GM19239 (cell line): ENCODE results near the gene GNAO1.
A peak's percentile ranks its signal among the peaks of the same experiment; 100 is the strongest.

Source experiments
- DNase-seq: peaks from one replicate; pipeline ENCODE4 v3.0.0; 2011; ENCODE audit warnings: low spot score; ENCODE audit not compliant: insufficient read length
- FAIRE-seq: peaks from 2 replicates; lab custom pipeline; 2011; peaks lifted over from hg19 to GRCh38; lab: Jason Lieb, UNC

The GNAO1 gene

DNA sequence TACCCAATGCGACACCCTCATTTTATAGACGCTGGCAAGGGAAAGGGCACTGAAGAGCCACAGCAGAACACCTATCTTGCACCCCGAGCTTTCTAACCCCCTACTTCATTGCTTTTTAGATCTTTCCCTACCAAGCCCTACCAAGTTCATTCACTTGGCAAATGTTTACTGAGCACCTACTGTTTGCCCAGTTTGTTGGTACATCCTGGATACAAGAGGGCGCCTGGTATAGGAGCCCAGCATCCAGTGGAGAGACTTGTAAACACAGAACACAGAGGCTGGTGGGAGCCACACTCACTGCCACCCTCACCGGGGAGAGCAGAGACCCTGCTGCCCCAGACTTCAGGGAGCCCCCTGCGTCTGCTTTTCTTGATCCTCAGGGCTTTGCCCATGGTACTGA, 112.6 kb downstream of the GNAO1 start:
- no peak for FAIRE-seq

GRCh38 chr16:56305956-56306565, 114.8 kb downstream of the GNAO1 start:
- FAIRE-seq (no peak), DNase-seq (no peak)

More for the DNA sequence above, 112.6 kb downstream of the GNAO1 start:
- DNase-seq, result no peak

- FAIRE-seq, result no peak
- no peak for DNase-seq
Measured at GRCh38 chr16:56306690-56307533, 115.6 kb downstream of the GNAO1 start.

- DNase-seq (no peak), FAIRE-seq (no peak)
Measured at GRCh38 chr16:56307534-56307873, 116.2 kb downstream of the GNAO1 start.

DNA sequence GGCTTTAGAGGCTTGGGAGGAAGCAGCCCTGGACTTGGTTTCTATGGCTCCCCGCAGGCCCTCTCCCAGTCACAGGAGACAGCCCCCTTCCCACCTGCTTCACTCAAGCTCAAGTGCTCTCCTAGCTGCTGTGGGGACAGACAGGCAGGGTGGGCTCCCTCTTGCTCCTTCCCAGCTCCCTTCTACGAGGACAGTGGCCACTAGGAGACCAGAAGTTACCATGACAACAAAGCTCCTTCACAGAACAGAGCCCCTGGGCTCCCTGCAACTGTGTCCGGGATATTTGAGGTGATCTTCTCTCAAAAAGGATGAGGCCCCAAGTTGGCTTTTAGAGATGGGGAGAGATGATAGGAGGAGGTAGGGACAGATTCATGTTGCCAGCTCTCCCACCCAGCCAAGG, 117.7 kb downstream of the GNAO1 start:
- DNase-seq, result no peak
- FAIRE-seq, result no peak

DNA sequence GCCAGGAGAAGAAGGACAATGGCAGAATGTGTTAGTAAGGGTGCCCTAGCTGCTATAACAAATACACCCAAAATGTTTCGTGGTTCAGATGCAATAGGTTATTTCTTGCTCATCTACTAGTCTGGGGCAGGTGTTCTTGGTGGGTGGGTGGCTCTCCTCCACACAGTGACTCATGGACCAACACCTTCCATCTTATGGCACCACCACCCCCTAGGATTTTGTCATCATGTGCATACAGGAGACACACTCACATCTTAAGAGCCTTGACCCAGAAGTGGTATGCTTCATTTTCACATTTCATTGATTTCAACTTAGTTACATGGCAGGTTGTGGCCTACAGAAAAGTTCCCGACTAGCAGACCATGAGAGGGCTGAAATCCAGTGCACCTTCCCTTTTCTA, 119.4 kb downstream of the GNAO1 start:
- FAIRE-seq (no peak), DNase-seq (no peak)

- no peak for FAIRE-seq
- no peak for DNase-seq
Measured at GRCh38 chr16:56311208-56312027, 120.1 kb downstream of the GNAO1 start.

DNA sequence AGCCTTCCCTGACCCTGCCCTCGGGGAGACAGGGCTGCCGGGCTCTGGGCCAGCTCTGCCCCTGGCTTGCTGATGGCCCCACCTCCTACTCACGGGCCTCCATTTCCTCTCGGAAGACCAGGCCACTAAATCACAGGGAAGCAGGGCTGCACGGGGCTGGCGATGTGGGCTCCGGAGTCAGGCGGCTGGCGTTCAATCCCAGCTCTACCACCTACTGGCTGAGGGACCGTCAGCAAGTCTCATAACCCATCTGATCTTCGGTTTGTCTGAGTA, 120.7 kb downstream of the GNAO1 start:
- DNase-seq (no peak), FAIRE-seq (no peak)

DNA sequence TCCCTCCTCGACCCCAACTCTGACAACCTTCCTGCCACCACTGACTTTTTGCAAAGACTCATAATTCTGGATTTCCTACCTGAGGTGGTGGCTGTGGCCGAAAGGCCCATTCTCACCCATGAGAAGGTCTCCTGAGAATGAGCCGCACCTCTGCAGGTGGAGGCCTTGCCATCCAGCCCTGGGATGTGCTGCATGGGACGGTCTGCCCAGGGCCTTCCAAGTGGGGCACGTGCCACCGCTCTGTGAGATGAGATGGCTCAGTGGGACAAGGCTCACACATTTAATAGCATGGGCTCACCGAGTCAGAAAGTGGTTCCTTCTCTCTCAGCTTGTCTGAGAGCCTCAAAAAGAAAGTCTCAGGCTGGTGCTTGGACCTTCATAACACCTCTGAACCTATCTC, 121.3 kb downstream of the GNAO1 start:
- DNase-seq (no peak), FAIRE-seq (no peak)

- FAIRE-seq (no peak), DNase-seq (no peak)
Measured at GRCh38 chr16:56314244-56314850, 123.1 kb downstream of the GNAO1 start.

- DNase-seq, result no peak
- no peak for FAIRE-seq
Measured at GRCh38 chr16:56315955-56316354, 124.7 kb downstream of the GNAO1 start.

DNA sequence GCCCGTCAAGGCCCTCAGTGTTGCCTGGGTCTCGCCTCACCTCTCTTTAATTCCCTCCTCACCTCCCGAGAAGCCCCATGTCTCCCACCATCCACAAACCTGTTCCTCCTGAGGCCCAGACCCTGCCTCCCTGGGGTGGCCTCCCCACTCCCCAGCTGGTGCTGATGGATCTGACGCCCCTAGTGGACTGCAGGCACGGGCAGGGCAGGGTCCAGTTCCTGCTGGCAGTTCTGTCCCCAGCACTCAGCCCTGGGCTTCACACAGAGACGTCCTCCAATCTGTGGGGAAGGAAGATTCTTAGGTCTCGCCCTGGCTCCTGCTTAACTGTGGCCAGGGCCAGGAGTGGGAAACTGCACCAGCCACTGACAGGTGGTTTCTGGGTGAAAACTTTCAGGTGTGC, 125.3 kb downstream of the GNAO1 start:
- no peak for DNase-seq
- FAIRE-seq, result no peak

DNA sequence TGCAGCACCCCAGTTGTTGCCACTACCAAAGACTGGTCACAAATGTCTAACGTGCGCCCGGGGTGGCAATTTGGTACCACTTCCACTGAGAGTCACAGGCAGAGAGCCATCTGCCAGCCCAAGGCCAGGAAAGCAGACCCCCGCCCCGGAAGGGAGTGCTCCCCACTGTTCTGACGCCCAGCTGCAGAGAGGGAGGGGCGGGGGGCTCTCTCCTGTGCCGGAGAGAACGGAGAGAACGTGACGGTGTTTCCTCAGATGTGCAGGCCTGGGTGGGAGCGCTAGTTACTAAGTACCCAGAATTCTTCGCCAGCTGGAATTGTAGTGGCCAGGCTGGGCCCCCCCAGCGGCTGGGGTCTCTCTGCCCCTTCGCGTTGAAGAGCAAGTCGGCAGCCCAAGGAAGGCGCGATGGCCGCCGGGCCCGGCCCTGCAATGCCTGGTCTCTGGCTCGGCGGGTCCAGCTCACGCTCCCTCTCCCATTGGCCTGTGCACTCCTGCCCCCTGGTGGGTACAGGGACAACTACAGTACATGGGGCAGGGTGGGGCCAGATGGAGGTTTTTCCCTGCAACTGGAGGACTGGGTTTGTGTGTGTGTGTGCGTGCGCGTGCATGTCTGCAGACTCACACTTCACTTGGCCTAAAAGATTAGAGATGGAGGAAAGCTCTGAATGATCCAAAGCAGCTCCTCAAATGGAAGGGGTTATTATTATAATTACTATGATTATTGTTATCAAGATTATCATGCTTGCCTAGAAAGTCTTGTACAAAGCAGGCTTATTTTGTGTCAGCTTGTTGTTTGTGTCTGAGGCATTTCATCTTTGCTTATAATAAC, 126.9 kb downstream of the GNAO1 start:
- DNase-seq (peak; percentile 94), FAIRE-seq (peak; percentile 81)

- FAIRE-seq, result no peak
- DNase-seq, result no peak
Measured at GRCh38 chr16:56318827-56319140, 127.5 kb downstream of the GNAO1 start.

GRCh38 chr16:56319376-56319775, 128.1 kb downstream of the GNAO1 start:
- DNase-seq, result no peak
- FAIRE-seq, result no peak

DNA sequence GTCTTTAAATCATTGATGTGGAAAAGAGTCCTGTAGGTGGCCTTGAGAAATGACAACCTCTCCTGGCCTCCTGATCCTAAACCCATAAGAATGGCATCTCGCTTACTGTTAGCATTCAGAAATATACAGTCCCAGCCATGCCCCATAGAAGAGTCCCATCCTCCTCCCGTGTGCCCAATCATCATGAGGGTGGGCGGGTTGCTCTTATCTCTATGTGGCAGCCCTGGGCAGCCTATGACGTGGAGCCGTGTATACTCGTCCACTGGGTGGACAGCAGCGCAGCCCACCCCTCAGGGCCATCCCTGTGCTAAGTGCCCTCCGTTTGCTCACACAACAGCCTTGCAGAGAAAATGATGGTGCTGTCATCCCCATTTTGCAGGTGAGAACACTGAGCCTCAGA, 128.8 kb downstream of the GNAO1 start:
- DNase-seq, result no peak
- no peak for FAIRE-seq

- FAIRE-seq, result no peak
- DNase-seq, result no peak
Measured at GRCh38 chr16:56320811-56321558, 129.7 kb downstream of the GNAO1 start.

GRCh38 chr16:56321571-56321970, 130.3 kb downstream of the GNAO1 start:
- DNase-seq (no peak), FAIRE-seq (no peak)

DNA sequence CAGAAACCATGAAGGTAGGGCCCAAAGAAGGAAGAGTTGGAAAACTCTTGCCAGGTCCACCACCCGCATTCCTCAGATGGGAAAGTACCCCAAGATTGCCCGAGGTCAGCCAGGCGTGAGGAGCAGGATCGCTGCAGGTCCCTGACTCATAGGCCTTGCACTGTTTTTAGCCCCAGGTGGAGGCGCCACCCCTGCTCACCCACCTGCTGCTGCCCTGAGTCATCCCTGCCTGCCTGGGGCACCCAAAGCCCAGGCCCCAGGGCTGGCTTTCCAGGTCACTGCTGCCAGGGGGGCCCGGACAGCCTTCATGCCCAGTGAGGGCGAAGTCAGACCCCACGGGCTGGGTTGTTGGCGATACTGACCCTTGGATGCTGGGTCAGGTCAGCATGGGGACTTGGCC, 133.1 kb downstream of the GNAO1 start:
- FAIRE-seq (no peak), DNase-seq (no peak)

DNA sequence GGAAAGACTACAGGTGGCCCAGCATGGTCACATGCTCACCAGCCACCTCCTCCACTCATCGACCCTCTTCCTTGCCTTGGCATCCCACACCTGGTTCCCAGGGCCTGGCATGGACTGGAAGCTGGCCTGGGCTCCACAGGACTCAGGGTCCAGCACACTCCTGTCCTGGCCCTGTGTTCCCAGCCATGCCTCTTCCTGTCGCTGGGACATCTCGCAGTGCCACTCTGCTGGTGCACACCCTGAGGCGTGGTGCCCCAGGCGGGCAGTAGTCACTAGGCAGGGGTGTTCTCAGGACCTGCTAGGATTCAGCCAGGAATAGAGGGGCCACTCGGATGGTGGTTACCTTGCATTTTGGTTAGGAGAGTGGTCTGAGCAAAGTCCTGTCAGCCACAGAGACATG, 134.7 kb downstream of the GNAO1 start:
- FAIRE-seq, result no peak

More for the DNA sequence above, 134.7 kb downstream of the GNAO1 start:
- no peak for DNase-seq
